ENCODE measurements around the gene CCNY.

Gene CCNY

DNA sequence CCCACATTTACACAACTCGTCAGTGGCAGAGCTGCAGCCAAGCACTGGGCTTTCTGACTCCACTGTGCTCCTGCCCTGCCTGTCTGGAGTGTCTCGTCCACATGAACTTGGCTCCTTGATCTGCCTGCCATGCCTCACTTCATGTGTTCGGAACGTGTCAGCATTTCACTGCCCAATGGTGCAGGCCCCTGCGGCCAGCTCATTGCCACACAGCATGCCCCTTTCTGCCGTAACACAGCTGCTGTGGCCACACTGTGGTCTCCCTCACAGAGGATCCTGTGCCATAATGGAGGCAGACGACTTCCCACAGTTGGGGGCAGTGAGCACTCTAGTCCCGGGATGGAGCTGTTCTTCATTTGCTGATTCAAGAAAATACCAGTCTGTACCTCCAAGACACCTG, 174.6 kb downstream of the CCNY start:
- TF ChIP-seq, protein P1, sequence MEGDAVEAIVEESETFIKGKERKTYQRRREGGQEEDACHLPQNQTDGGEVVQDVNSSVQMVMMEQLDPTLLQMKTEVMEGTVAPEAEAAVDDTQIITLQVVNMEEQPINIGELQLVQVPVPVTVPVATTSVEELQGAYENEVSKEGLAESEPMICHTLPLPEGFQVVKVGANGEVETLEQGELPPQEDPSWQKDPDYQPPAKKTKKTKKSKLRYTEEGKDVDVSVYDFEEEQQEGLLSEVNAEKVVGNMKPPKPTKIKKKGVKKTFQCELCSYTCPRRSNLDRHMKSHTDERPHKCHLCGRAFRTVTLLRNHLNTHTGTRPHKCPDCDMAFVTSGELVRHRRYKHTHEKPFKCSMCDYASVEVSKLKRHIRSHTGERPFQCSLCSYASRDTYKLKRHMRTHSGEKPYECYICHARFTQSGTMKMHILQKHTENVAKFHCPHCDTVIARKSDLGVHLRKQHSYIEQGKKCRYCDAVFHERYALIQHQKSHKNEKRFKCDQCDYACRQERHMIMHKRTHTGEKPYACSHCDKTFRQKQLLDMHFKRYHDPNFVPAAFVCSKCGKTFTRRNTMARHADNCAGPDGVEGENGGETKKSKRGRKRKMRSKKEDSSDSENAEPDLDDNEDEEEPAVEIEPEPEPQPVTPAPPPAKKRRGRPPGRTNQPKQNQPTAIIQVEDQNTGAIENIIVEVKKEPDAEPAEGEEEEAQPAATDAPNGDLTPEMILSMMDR (IDR thresholded peaks at IDR 0.05), result no peak

DNA sequence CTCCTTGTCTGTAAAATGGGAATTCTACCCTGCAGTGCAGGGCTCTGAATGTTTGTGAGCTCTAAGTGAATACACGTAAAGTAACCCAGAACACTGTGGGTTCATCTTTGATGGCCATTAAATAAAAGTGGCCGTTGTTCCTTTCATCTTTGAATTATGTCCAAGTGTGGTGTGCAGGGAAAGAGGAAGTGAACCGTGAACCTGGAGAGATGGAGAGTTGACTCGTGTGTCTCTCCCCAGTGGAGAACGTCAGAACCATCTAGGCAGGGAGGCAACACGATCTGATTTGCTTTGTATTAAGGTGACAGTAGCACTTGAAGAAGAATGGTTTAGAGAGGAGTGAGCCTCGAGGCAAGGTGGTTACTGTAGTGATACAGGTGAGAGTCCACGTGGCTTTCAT, 175.3 kb downstream of the CCNY start:
- TF ChIP-seq, protein P1 (IDR thresholded peaks at IDR 0.05), result no peak

DNA sequence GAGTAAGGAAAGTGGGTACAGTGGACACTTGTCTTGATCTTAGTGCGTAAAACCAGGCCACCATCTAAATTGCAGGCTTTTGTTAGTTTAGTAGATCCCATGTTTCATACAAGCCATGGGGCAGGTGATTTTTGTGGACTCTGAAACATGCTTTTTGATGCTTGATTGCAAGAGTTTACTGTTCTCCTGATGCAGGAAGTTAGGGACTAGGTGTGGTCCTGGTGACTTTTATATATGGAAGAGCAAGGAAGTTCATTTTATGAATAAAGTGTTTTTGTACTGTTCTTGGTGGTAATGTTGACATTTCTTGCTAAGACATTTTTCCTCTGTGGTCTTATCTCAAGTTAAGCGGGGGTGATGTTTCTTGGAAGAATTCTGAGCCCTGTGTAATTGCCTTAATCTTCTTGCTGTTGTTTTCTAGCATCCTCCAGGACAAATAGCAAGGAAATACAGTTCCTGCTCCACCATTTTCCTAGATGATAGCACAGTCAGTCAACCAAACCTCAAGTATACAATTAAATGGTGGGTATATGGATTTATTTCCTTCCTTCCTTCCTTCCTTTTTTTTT, 179.9 kb downstream of the CCNY start:
- TF ChIP-seq, protein P1 (IDR thresholded peaks at IDR 0.05), result no peak

DNA sequence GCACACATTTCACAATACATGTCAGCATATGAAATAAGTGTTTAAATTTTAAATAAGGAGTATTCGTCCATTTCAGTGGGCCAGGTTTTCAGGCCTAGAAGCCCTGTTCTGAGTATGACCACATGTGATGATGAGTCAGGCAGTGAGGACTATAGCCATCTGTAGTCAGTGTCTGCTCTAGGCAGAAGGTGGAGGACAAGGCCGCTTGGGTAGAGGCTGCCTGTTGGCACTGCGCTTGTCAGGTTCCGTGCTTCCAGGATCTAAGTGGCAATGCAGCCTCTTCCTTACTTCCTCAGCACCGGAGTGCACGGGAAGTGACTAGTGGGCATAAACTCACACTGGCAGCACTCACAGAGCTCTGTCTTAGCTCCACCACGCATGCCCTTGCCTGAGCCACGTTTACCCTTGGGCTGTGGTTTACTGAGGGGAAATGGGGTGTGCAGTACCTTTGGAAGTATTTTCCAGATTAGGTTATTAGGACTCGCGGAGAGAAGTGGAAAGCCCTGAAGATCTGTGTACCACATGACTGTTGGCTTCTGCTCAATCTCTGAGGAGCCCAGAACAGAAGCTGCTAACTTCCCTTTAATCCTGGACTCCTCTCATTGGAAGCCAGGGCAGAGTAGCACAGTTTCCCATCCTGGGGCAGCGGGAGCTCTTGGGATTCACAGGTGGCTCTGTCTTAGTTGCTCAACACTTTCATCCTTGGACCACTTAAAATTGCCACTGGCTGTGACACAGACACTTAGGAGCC, 181.3 kb downstream of the CCNY start:
- TF ChIP-seq, protein P1 (IDR thresholded peaks at IDR 0.05), result no peak

DNA sequence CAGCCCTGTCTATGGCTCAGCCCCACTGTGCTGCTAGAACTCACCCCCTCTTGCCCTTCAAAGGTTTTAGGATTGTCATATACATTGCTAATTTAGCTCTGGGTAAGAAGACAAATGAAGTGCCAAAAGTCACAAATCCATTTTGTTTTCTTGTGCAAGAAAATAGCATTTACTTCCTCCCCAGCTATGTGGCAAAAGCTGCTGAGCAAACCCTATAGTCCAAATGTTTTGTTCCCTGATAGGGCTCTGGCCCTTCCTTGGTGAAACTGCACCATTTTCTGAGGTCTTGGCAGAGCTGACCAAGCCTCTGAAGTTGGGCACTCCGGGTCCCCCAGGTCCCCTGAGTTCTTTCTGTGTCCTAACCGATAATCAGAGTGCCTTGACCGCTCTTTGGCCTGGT, 184.7 kb downstream of the CCNY start:
- TF ChIP-seq, protein P1 (IDR thresholded peaks at IDR 0.05), result no peak

DNA sequence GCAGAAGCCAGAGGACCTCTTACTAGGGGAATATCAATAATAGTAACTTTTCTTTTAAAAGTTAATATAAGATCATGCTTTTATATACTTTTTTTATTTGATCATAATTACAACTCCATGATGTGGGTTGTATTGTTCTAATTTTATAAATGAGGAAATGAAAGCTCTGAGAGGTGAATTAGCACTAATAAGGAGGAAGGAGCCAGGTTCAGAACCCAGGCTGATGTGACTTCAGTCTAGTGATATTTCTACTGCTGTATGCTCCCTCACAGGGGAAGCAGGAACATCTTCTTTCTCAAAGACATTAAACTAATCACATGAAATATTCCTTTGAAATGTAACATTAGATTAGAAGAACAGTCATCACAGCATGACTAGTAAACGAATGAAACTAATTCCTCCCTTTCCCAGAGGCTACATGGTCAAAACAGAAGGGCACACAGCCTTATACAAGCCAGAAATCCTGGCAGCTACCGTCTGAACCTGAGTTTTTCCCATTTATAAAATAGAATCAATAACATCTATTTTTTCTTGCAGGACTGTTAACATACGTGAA, 187.4 kb downstream of the CCNY start:
- TF ChIP-seq, protein P1 (IDR thresholded peaks at IDR 0.05), result no peak

DNA sequence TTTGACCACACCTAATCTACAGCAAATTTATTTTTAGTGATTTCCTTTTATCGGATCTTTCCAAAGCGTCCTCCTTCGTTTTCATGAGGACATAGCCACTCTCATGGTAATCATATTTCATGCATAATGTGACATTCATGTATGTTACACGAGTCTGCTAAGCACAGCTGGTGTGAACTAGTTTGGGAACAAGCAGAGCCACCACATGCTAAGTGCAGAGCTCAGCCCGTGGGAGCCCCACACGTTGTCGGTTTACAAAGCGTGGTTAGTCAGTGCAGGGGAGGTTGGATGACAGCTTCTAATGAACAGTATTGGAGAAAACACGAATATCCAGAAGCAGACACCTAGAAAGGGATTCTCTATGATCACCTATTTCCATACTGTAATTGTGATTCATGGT, 190.4 kb downstream of the CCNY start:
- TF ChIP-seq, protein P1 (IDR thresholded peaks at IDR 0.05), result no peak

Measured in LNCAP (cell line).